HG03378 (cell line): ENCODE results near the gene HK2.

Experiments
- ATAC-seq: cut with Tn5 transposase; IDR thresholded peaks from one replicate; pipeline ENCODE4 v1.9.1; 2021; ENCODE audit warnings: mild to moderate bottlenecking, moderate library complexity; ENCODE audit not compliant: unreplicated experiment

The HK2 gene

GRCh38 chr2:74856599-74856998 lies 22.7 kb downstream of the HK2 start:
- ATAC-seq = no peak

GRCh38 chr2:74857215-74857614 lies 23.3 kb downstream of the HK2 start:
- ATAC-seq = no peak

DNA sequence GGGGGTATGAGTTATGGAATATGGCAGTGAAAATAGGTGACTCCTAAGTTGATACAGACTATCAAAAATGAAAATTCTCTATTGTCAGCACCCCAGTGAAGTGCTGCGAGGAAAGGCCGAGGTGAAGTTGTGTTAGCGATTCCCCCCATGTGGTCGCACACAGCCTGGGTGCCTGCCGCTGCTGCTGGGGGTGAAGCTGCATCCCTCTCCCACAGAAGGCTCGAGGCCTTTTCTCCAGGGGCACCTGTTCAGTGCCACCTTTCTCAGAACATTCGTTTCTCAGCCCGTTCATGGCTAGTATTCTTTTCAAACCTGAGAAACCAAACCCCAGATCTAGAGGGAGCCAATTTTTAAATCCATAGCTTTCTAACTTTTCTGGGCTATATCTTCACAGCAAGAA lies 23.8 kb downstream of the HK2 start:
- ATAC-seq = no peak

DNA sequence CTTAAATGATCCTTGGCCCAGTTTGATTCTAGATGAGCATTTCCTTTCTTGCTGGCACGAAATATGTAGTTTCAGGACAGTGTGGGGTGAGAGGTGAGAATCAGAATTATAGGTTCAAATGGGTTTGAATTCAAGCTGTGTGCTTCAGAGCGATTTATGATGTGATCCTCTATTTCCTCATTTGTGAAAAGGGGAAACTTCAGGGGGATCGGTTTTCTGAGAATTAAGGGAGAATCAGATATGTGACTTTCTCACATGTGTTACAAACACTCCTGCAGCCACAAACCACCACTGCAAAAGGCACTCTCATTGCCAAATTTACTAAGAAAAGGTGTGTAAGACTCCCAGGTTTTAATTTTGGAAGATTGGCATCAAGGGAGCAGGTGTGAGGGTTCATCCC lies 24.4 kb downstream of the HK2 start:
- no peak for ATAC-seq

DNA sequence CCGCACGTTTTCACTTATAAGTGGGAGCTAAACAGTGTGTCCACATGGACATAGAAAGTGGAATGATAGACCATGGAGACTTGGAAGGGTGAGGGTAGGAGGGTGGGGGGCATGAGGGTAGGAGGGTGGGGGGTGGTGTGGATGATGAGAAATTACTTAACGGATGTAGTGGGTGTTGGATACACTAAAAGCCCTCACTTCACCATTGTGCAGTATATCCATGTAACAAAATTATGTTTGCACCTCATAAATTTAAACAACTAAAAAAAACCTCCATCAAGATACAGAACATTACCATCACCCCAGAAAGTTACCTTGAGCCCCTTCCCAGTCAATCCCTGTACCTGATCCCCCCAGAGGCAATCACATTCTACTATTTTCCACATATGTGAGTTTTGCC lies 26.2 kb downstream of the HK2 start:
- no peak for ATAC-seq

DNA sequence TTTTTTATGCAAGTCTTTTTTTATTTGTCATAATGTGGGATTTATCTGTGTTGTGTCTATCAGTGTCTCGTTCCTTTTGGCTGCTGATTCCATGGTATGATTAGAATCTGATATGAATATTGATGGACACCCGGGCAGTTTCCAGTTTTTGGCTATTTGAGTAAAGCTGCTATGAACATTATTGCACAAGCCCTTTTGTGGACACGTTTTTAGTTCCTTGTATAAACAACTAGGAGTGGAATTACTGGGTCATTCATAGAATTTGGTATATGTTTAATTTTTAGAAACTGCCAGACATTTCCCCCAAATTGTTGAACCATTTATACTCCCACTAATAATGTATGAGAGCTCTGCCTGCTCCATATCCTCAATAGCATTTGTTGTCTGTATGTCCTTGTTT lies 26.6 kb downstream of the HK2 start:
- ATAC-seq = no peak

GRCh38 chr2:74861531-74861930 lies 27.6 kb downstream of the HK2 start:
- no peak for ATAC-seq

GRCh38 chr2:74862020-74862964 lies 28.4 kb downstream of the HK2 start:
- no peak for ATAC-seq

- ATAC-seq = no peak
Observed at GRCh38 chr2:74863802-74864248, 29.9 kb downstream of the HK2 start.

GRCh38 chr2:74864728-74865722 lies 31.1 kb downstream of the HK2 start:
- ATAC-seq = no peak

DNA sequence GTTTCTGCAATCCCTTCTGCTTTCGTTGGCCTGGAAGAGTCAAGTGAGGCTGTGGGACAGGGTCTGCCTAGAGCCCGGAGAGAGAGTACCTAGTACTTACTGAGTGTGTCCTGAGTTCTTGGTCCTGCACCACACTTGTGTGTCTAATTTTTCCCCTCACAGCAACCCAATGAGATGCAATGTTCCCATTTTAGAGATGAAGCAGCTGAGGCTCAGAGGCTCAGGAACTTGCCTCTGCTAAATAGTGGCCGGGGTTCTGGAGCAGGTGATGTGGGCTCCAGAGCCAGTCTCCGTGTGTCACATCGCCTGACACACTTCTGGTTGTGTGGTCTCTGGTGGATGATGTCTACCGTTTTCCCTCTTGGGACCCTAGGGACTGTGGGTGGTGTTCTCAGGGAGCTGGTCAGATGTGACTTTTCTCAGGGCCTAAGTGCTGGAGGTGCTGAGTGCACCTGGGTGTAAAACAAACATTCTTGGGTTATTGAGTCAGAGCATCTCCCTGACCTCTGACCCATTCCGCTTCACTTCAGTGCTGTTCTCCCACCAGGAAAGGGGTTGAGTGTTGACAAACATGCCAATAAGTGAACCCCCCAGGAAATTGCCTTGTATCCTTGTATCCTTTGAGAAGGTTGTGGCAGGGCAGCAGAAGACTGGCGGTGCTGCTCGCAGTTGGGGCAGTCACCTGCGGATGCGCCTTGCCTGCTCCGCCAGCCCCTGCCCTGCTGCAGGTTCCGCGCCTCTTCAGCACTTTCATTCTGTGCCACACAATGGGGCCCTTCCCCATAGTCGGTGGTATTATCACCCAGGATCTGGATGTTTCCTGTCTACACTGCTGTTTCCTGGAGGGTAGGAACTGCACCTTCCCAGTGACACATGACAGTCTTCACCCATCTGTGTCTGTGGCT lies 32.1 kb downstream of the HK2 start:
- no peak for ATAC-seq

DNA sequence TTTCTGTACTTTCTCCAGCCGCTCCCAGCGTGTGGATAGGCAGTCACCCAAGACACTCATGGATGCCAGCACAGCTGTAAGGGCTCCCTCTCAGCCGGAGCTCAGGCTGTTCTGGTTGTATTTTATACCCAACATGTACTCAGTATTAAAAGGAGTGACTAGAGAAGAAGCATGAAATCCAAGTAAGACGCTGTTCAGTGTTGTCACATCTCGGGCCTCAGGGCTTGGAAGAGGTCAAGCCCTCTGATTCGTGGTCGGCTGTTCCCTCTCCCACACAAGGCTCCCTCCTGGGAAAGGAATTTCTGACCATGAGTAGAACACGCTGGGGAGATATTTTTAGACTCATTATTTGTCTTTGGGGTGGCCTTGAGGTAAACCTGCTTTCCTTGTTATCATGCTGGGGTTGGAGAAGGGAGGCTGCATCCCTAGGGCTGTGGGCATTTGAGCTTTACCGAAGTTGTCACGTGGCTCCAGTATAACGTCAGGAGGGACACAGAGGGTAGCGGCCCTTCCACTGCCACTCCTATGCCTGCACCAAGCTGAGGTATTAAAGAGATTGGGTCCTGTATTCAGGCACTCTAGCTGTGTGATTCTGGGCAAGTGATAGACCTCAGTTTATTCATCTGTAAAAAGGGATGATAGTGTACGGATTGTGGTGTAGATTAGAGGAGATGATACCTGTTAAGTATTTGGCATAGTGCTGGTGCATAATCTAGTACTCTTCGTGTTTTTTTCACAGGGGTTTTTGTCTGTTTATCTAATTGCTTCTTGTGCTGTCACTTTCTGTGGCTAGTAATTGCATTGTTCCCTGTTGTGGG lies 34.1 kb downstream of the HK2 start:
- ATAC-seq = no peak

GRCh38 chr2:74869517-74869916 lies 35.6 kb downstream of the HK2 start:
- ATAC-seq = no peak

GRCh38 chr2:74870951-74871350 lies 37.0 kb downstream of the HK2 start:
- no peak for ATAC-seq

DNA sequence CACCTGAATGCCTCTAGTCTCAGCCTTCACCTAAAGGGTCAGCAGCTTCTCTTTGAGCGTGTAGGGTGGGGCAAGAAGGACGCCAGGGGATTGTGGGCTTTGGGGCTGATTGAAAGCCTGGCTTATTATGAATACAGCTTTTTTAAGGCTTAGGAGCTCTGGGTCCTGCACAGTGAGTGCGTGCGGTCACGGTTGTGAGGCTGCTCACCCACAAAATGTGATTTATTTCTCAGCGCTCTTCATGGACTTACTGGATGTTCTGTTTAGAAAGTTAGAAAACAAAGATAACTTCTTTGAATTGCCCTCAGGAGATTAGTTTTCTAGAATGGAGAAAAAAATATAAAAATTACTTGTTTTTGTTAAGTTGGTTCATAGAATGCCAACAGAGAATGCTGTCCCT lies 37.5 kb downstream of the HK2 start:
- no peak for ATAC-seq

DNA sequence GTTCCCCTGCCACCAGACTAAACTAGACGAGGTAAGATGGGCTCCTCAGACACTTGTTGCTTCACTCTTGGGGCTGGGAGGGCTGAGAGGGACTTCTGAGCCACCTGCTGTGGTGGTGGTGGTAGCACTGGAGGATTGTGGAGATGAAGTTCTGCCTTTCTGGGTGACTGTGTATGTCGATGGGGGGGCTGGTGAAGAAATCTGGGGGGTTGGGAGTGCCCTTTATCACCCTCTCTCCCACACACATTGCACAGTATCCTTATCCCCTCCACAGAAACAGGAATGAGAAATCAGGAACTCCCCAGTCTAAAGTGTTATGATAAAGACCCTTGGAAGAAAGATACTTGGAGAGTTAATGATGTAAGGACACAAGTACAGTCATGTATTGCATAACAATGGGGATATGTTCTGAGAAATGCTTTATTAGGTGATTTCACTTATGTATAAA lies 38.5 kb downstream of the HK2 start:
- ATAC-seq = no peak

DNA sequence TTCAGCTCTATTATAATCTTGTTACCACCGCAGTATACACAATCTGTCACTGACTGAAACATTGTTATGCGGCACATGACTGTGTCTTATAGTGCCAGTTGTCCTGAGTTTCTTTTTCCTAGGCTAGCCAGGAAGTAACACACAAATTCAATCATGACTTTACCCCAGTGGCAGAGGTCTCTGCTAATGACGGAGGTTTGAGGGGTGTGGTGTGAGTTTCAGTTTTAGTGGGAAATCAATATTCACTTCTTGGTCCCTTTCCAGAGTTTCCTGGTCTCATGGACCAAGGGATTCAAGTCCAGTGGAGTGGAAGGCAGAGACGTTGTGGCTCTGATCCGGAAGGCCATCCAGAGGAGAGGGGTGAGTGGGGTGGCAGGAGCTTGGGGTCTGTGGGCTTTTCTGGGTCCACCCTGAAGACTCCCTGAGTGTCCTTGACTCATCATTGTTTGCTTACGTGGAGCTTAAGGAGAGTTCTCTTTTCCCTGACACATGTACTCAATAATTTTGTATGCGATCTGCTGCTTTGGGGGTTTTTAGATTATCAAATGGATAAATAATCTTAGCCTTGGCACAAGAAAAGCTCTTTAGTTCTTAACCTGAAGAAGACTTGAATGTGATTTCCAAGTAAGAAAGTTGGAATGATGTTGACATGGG lies 39.2 kb downstream of the HK2 start:
- ATAC-seq = no peak

DNA sequence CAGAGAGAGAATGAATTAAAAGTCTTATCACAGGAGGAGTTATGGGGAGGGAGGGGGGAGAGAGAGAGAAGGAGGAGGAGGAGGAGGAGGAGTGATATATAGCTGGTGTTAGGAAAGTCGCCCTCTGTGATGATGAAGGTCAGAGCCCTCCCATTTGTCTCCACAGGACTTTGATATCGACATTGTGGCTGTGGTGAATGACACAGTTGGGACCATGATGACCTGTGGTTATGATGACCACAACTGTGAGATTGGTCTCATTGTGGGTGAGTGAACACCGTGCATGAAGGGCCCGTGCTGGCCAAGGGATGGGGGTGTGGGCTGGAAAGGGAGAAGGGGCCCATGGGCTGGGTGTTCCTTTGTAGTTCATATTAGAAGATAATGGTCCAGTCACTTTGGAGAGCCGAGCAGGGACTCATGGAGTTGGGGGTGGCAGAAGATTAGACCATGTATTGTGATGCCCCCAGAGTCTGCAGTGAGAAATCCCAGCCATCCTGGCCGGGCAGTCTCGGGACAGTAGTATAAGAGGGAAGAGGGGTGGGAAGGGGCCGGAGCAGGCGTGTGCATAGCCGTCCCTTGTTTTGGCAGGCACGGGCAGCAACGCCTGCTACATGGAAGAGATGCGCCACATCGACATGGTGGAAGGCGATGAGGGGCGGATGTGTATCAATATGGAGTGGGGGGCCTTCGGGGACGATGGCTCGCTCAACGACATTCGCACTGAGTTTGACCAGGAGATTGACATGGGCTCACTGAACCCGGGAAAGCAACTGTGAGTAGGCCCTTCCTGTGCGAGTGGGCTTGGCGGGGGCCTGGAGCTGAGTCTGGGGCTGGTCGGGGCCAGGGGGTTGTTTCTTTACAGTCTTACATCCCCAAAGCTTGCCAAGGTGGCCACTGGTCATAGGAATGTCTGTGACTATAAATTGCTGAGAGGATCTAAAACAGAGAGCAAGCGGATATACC lies 40.0 kb downstream of the HK2 start:
- ATAC-seq = no peak
